Dedifferentiated amniotic fluid mesenchymal stem cell (primary cell): ENCODE measurements around the gene DPY30.
"Not testable (repeated sequence)": the region's sequence is repeated elsewhere in the genome, so short reads cannot be mapped to it uniquely, and the experiment has no call there.

Experiments
- DNase-seq: peaks from one replicate; pipeline ENCODE4 v3.0.0-alpha.2; 2016; ENCODE audit errors: extremely low spot score

DPY30 gene

DNA sequence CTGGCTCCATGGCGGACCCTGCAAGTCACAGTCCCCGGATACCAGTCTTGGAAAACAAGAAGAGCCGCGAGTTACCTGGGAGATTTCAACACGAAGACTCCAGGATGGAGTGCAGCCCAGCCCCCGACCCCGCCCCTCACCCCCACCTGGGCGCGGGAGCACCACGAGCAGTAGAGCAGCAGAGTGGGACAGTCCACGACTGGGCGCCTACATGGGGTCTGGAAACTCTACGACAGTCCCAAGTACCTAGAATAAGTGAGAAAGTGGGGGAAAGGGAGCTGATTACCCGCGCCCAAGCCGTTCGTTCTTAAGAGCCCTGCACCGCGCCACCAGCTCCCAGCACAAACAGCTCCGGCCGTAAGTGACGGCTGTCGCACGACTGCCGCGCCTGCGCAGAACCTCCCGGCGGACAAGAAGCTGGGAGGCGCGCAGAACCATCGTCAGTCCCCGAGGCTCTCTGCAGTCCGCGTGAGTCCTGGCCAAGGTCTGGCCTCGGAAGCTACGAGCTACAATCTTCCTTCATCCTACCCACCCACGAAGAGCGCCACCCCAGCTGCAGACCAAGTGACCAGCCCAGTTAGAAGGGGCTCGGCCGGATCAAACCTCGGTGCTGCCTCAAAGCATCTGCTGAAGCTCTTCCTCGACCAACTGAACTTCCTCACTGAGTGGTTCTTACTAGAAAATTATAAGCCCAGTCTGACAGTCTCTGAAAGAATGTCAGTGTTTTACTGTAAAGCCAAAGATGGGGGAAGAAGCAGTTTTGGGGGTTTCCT lies at the start of gene DPY30:
Gene DPY30, minus strand, starts transcription at position 359 of the 773 bp plus-strand sequence. Its CDS starts 349 bp downstream, at position 10.
- DNase-seq, result peak; percentile 92

DNA sequence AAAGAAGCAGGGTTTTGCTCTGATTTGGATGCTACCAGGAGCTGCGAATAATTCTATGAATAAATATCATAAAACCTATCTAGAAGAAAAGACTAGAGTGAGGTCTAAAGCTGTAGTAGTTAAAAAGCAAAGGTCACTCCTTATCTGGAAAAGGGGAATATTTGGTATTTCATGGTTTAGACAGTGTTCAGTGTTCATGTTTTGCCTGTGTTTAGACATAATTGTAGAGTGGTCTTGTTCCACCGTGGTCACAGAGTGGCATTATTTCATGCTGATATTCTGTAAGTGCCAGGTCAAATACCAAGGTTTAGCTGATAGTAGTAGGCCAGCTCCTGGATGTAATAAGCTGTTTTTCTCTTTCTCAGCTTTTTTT lies 34.5 kb upstream of the DPY30 start:
- DNase-seq, result no peak

DNA sequence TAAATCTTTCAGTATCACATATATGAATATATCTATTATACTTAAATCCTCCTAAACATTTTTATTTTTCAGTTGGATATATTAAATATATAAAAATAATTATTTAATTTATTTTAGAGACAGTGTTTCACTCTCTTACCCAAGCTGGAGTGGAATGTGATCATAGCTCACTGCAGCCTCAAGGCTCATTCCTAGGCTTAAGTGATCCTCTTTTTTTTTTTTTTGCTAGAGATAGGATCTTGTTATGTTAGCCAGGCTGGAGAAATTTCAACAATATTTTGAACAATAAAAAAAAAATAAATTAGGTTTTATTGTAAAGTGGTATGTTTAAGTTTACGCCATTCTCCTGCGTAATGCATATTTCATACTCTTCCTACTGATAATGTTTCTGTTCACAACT lies 27.9 kb upstream of the DPY30 start:
- no peak for DNase-seq

DNA sequence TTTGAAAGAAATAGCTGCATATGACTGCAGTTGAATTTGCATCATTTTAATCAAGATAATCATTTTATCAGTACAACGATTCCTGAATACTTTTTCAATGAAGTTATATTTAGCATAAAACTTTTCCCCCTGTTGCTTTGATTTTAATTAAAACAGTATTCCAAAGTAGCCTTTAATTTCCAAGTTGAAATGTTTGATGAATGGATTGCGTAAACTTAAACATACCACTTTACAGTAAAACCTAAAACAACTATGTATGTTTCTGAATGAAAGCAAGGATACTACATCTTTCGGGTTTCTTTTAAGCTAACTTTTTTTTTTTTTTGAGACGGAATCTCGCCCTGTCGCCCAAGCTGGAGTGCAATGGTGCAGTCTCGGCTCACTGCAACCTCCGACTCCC lies 25.1 kb upstream of the DPY30 start:
- DNase-seq, result no peak

DNA sequence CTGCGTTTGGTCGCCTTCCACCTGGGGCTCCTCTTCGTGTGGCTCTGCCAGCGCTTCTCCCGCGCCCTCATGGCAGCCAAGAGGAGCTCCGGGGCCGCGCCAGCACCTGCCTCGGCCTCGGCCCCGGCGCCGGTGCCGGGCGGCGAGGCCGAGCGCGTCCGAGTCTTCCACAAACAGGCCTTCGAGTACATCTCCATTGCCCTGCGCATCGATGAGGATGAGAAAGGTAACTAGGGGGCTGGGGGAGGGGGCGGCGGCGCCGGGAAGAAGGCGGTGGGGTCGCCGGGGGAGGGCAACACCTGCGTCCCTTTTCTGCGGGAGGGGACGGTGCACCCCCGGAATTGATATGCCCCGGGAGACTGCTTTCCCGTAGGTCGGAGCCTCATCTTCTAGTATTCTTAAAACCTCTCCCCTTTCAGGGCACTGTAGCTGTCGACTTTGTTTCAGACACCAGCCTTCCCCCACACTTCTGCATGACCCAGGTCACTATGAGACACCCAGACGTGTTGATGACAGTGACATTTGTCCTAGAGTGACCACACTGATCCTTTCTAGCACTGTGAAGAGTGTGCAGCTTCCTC lies 24.5 kb upstream of the DPY30 start:
- no peak for DNase-seq

DNA sequence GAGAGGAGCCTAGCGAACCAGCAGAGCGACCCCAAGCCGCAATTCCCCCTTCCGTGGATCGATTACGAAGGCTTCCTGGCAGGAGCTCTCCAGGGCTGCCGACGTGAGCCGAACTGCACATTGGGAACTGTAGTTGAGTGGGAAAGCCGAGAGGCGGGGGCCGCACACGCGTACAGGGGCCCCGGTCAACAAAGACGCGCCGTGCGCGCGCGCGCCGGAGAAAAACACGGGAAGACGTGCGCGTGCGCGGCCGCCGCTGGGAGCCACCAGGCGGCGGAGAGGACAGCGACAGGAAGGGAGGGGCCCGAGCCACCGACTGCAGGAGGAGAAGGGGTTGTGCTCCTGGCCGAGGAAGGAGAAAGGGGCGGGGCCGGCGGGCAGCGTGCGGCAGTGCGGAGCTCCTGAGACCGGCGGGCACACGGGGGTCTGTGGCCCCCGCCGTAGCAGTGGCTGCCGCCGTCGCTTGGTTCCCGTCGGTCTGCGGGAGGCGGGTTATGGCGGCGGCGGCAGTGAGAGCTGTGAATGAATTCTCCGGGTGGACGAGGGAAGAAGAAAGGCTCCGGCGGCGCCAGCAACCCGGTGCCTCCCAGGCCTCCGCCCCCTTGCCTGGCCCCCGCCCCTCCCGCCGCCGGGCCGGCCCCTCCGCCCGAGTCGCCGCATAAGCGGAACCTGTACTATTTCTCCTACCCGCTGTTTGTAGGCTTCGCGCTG lies 23.9 kb upstream of the DPY30 start, which contains the start of gene SPAST:
Gene SPAST, plus strand, starts transcription at position 247 of the 711 bp plus-strand sequence. Its CDS starts 276 bp downstream, at position 523.
- peak; percentile 96 for DNase-seq

DNA sequence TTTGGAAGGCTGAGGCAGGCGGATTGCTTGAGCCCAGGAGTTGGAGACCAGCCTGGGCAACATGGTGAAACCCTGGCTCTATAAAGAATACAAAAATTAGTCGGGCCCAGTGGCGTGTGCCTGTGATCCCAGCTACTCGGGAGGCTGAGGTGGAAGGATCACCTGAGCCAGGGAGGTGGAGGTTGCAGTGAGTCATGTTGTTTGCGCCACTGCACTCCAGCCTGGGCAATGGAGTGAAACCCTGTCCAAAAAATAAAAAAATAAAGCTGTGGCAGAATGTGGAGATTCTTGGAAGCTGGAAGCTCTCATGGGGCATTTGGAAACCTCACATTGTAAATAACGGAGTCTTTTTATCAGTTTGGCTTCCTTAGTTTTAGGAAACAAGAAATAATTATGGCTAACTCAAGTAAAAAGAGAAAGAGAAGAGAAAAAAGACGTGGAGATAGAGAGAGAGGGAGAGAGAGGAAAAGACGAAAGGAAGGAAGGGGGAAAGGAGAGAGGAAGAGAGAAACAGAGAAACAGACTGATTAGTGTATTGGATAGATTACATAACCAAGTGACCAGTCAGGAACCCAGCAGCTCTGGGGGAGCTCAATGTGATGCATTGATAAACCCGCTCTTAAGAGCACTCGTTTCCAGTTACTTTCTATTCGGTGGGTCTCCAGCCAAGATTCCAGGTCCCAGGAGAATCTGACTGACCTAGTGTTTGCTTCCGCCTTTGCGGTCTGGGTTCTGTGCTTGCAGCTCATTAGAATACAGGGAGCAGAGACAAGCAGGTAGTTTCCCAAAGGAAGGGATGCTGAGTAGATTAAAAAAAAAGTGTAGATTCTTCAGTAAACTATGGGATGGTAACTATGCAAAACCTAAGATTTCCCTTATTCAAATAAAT lies 22.6 kb upstream of the DPY30 start:
- no peak for DNase-seq

DNA sequence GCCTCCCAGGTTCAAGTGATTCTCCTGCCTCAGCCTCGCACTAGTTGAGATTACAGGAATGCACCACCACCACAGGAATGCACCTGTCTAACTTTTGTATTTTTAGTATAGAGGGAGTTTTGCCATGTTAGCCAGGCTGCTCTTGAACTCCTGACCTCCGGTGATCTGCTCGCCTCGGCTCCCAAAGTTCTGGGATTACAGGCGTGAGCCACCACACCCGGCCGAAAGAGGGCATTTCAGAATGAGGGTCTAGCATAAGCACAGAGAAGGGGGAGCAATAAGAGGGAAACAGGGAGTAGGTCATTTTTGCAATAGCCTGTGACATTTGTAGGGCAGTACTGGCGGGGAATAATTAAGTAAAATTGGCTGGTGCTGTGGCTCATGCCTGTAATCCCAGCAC lies 21.8 kb upstream of the DPY30 start:
- DNase-seq, result no peak

DNA sequence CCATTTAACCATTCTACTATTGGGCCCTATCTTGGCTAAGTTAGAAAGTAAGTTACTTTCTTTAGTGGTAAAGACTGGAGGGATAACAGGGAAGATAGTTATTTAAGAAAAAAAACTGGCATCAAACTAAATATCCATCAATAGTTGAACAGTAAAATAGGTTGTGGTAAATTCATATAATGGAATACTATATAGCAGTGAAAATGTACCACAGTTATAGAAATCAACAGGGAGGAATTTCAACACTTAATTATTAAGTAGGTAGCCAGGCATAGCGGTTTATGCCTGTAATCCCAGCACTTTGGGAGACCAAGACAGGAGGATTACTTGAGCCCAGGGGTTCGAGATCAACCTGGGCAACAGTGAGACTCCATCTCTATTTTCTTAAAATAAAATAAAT lies 20.7 kb upstream of the DPY30 start:
- no peak for DNase-seq

DNA sequence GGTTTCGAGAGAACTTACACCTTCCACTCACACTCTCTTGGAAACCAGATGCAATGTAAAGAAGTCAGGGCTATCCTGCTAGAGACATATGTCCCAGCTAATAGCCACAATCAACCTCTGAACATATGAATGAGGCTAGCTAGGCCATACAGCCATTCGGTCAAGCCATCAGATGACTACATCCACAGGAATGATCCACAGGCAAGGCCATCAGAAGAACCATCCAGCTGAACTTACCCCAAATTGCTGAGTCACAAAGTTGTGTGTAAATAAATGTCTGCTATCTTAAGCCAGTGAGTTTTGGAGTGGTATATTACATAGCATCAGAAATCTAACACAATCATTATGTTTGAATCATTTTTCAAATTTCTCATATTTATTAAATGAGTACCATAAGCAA lies 18.5 kb upstream of the DPY30 start:
- no peak for DNase-seq

DNA sequence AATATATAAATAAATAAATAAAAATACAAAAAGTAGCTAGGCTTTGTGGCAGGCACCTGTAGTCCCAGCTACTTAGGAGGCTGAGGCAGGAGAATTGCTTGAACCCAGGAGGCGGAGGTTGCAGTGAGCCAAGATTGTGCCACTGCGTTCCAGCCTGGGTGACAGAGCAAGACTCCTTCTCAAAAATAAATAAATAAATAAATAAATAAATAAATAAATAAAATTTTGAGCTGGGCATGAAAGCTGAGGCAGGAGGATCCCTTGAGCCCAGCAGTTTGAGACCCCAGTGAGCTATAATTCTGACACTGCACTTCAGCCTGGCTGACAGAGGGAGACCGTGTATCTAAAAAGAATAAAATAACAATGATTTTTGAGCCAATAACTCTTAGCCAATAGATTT lies 15.0 kb upstream of the DPY30 start:
- not testable (repeated sequence) for DNase-seq

DNA sequence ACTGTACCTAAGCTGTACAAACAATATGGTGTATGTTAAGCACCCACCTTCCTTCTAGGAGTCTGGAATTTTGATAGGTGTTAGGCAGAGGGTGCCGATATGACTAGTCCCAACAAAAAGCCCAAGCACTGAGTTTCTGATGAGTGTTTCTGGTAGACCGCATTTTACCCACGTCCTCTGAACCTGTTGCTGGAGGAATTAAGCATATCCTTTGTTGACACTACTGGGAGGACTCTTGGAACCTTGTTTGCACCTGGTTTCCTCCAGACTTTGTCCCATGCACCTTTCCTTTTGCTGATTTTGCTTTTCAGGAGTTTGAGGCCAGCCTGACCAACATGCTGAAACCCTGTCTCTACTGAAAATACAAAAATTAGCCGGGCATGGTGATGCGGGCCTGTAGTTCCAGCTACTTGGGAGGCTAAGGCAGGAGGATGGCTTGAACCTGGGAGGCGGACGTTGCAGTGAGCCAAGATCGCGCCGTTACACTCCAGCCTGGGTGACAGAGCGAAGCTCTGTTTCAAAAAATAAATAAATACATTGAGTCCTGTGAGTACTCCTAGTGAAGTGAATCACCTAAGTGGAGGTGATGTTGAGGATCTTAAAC lies 12.3 kb upstream of the DPY30 start:
- no peak for DNase-seq

DNA sequence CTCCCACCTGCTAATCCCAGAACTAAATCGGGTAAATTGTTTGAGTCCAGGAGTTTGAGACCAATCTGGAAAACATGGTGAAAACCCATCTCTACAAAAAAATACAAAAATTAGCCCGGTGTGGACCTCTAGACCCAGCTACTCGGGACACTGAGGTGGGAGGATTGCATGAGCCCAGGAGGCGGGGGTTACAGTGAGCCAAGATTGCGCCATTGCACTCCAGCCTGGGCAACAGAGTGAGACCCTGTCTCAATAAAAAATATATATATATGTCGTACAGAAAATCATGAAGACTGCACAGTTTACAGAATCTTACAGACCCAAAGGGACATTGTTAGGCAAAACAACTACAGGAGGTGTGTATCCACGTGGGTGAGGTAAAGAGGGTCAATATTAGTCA lies 4.0 kb upstream of the DPY30 start:
- no peak for DNase-seq

DNA sequence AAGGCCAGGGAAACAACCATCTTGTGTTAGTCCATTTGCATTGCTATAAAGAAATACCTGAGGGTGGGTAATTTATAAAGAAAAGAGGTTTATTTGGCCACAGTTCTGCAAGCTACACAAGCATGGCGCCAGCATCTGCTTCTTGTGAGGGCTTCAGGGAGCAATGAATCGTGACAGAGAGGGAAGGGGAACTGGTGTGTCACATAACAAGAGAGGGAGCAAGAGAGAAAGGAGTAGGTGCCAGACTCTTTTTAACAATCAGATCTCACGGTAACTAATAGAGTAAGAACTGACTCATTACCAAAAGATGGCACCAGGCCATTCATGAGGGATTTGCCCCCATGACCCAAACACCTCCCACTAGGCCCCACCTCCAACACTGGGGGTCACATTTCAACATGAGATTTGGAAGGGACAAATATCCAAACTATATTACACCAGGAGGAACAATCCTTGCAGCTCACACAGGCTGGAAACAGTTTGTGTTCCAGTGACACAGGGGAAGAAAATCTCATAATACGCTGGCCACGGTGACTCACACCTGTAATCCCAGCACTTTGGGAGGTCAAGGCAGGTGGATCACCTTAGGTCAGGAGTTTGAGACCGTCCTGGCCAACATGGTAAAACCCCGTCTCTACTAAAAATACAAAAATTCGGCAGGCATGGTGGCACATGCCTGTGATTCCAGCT lies 5.3 kb downstream of the DPY30 start:
- DNase-seq, result not testable (repeated sequence)

DNA sequence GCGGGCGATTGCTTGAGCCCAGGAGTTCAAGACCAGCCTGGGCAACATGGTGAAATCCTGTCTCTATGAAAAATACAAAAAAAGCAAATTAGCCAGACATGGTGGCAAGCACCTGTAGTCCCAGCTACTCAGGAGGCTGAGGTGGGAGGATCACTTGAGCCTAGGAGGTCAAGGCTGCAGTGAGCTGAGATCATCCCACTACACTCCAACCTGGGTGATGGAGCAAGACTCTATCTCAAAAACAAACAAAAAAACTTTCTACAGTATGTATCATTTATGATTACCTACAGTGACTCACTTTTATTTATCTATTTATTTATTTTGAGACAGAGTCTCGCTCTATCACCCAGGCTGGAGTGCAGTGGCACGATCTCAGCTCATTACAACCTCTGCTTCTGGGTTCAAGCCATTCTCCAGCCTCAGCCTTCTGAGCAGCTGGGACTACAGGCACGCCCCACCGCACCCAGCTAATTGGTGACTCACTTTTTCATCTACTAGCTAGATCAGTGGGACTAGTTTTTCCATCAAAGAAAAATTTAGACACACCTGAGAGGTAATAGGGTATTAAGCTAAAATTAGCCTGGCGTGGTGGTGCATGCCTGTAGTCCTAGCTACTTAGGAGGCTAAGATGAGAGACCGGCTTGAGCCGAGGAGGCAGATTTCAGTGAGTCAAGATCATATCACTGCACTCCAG lies 20.7 kb downstream of the DPY30 start:
- not testable (repeated sequence) for DNase-seq

DNA sequence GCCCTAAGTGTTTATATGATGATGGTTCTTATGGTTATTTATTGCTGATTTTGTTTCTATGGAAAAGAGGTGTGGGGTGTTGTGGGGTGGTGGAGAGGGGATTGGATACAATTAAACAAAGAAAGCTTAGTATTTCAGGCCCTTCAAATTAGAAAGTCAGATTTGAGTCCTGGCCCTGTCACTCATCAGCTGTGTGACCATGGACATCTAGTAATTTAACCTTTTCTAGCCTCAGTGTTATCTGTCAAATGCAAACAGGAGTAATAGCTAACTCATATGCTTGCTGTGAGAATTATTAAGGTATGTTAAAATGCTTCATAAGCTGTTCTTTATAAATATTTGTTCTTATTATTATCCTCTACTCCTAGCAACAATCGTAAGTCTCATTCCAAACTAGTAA lies 26.7 kb downstream of the DPY30 start:
- DNase-seq, result no peak

DNA sequence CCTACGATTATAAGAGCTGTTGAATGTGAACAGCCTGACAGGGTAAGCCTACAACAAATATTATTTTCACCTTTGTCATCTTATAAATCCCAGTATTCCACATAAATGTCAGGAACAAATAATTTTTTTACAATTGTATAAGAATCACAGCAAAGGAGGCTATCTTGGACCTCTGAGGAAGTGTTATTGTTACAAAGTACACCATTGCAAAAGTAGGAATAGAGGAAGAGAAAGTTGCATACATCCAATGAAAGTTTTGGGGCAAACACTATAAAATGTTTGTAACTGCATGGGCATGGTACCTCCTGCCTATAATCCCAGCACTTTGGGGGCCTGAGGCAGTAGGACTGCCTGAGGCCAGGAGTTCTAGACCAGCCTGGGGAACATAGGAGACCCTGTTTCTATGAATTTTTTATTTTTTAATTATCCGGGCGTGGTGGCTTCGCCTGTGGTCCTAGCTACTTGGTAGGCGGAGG lies 28.1 kb downstream of the DPY30 start:
- no peak for DNase-seq

DNA sequence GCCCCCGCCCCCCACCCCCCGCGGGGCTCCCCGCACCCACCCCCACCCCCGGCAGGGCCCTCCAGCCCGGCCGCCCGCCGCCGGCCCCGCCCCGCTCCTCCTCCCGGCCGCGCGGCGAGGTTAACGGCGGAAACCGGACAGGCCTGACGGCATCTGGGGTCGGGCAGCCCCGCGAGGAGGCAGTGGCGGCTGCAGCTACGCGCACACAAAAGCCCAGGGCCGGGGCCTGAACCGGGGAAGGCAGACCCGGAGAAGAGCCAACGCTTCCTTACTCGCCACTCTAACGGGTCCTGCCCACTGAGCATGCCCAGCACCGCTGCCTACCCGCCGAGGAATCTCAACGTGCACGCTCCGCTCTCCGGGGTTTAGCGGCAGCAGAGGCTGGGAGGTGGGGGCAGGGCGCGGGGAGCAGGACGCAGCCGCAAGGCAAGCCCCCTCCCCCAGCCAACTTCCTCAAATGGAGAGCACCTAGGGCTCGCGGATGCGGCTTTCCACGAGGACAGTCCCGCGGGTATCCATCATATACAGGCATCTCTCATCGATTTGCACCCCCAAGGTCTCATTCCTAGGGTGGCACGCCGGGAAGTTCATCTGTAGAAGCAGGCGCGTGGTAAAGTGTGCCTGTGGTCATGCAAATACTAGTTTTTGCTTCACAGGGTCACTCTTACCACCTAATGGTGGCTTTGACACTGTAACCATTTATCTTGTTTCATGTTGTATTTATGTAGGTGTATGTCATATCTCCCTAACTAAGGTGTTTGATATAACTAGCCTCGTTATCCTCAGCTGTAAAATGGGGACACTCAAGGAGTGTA lies 28.7 kb downstream of the DPY30 start, which contains the start of gene MEMO1:
Gene MEMO1, minus strand, starts transcription at position 339 of the 815 bp plus-strand sequence. CDS start 761 bp downstream, outside the sequence.
- DNase-seq, result peak; percentile 89

DNA sequence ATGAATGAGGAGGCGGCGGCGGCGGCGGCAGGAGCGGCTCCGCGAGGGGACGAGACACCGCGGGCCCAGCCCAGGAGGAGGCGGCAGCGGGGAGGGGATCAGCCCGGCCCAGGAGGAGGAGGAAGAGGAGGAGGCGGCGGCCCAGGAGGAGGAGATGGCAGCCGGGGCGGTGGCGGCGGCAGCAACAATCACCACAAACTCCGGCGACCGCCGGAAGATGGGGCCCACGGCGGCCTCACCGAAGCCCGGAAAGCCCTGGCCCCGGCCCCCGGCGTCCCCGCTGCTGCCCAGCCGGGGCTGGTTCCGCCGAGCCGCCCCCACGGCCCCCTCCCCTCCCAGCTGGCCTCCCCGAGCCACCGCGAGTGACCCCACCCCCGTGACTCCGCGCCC lies 29.3 kb downstream of the DPY30 start:
- DNase-seq, result not testable (repeated sequence)
